ENCODE data around the gene B3GALT4.

Gene B3GALT4

DNA sequence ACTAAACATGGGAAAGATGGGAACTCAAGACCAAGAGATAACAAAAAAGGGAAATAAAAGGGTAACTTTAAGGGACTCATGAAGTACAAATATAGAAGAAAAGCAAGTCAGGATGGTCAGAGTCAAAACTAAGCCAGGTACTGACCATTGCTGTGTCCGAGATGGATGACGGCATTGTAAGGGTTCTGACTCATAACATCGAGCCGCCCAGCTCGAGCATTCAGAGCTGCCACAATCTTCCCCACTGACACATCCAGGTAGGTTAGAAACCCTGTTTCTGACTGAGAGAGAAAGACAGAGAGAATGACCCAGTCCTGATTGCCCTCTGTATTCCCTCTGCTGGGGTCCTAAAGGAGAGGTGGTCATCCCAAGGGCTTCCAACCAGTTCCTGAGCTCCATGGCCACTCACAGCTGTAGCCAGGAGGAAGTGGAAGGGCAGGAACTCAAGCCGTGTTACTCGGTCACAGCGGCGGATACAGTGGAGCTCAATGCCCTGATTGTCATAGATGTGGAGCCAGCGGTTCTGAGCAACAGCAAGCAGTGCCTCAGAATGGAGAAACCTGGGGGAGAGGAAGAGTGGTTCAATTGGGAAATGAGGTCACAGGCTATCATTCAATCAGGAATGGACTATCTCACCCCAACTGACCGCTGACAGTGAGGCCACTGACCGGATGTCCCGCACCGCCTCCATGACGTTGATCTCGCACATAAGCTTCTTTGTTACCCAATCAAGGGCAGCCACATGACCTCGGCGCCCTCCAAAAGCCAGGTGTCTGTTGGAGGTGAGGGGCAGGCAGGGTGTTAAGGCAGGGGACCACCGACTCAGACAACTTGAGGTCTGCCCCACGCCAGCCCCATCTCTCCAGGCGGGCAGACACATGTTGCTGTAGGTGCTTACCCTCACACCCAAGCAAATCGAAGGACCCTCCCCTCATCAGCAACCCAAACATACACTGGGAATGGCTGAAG lies 10.3 kb downstream of the B3GALT4 start:
- no peak for DNase-seq (ENCODE audit: low read depth, low spot score)
- TF ChIP-seq, protein P1, sequence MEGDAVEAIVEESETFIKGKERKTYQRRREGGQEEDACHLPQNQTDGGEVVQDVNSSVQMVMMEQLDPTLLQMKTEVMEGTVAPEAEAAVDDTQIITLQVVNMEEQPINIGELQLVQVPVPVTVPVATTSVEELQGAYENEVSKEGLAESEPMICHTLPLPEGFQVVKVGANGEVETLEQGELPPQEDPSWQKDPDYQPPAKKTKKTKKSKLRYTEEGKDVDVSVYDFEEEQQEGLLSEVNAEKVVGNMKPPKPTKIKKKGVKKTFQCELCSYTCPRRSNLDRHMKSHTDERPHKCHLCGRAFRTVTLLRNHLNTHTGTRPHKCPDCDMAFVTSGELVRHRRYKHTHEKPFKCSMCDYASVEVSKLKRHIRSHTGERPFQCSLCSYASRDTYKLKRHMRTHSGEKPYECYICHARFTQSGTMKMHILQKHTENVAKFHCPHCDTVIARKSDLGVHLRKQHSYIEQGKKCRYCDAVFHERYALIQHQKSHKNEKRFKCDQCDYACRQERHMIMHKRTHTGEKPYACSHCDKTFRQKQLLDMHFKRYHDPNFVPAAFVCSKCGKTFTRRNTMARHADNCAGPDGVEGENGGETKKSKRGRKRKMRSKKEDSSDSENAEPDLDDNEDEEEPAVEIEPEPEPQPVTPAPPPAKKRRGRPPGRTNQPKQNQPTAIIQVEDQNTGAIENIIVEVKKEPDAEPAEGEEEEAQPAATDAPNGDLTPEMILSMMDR (IDR thresholded peaks at IDR 0.05; ENCODE audit: low read depth, low read length) = no peak
- H3K4me3 ChIP-seq (ENCODE audit: low read depth, low read length) = no peak overlapping the region
- in situ Hi-C loops (cut with HindIII; ENCODE audit: low sequenced_read_pairs) = no loop called here

DNA sequence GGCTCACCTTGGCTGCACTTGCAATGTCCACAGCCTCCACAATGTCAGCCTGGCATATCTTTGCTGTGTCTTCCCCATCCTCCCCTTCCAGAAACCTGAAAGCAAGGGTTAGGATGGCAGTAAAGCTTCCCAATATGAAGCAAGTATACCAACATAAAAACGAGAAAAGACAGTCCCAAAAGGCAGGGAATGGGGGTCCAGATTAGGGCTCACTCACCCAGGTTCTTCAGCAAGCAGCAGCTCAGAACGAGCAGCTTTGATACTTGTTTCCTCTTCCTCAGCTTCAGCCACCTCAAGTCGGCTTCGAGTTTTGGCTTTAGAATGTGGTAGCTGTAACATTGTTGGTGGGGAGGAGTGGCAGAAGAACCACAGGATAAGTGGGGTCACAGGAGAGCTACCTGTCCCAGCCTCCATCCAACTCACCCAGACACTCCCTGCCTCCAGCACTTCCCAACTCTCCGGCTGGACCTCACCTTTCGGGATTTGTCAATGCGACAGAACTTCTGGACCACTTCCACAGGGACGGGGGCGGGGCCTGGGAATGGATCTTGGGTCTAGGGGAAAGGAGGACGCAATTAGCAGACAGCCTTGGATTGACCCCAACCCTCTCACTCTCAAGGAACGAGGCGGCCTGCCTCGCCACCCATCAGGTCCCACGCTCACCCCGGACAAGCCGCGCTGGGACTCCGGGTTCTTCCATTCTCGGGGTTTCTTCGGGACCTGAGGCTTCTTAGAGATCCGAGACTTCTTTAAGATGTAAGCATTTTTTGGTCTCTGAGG lies 11.4 kb downstream of the B3GALT4 start:
- DNase-seq (ENCODE audit: low read depth, low spot score) = no peak
- H3K4me3 ChIP-seq (ENCODE audit: low read depth, low read length) = peak overlapping the region; percentile 95
- in situ Hi-C loops (cut with HindIII; ENCODE audit: low sequenced_read_pairs) = no loop called here
- TF ChIP-seq, protein P1 (IDR thresholded peaks at IDR 0.05; ENCODE audit: low read depth, low read length) = no peak

DNA sequence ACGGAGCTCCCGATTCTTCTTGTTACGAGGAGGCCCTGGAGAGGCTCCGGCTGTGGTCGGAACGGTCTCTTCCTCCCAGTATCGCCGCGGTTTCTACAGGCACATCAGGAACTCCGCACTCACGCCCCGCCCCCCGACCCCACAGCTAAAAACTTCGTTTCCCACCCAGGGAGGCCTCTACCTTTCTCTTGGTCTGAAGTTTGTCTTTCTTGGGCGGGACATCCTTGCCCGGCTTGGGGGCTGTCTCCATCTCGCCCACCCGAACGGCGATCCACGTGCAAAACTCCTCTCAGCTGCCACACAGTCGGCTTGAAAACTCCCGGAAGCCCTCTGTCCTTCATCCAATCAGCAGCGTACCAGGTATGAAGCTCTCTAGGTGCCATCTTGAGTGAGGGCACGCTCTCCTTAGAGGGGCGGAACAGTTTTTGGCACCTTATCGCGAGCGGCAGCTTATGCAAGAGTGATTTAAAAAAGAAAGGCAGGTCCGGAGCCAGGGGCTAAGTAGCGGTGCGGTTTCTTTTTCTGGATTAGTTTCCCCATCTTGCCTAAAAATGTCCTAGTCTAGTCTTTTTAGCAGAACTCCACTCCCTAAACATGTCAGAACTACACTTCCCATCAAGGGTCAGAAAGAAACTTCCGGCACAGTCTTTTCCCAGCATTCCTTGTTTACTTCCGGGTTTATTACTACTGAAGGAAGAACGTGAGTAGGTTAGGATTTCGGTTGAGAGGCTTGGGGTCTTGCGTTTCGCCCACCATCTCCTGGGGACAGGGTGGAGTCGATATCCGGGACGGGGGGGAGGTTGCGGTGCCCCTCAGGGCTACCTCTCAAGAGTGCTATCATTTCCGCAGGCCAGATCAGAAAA lies 12.2 kb downstream of the B3GALT4 start, which contains the start of the genes PFDN6 and WDR46:
TSS of gene PFDN6 (plus strand) at position 681 of the 863 bp plus-strand sequence. CDS start 256 bp downstream, outside the sequence.
TSS of gene WDR46 (minus strand) at position 319 of the 863 bp plus-strand sequence. CDS start at position 250, 69 bp downstream.
- TF ChIP-seq, protein P1 (IDR thresholded peaks at IDR 0.05; ENCODE audit: low read depth, low read length) = no peak
- in situ Hi-C loops (cut with HindIII; ENCODE audit: low sequenced_read_pairs) = no loop called here
- peak within 1 kb of the TSS; percentile 95 for H3K4me3 ChIP-seq (ENCODE audit: low read depth, low read length)
- DNase-seq (ENCODE audit: low read depth, low spot score) = peak; percentile 95

DNA sequence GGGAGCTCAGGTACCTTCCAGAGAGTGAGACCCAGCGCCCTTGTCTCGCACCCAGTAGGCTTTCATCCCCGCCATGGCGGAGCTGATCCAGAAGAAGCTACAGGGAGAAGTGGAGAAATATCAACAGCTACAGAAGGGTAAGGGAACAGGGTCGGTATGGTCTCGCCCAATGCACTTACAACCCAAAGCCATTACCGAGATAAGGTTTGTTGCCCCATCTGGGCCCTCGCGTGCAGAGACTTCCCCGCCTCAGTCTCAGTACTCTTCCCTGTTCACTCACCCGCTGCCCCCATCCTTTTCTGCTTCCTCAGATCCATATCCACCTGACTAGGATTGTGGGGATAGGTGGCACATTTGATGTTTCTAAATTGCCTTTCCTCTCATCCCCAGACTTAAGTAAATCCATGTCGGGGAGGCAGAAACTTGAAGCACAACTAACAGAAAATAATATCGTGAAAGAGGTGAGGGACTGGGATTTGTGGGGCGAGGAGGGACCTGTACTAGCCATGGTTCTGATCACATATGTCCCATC lies 12.9 kb downstream of the B3GALT4 start:
- in situ Hi-C loops (cut with HindIII; ENCODE audit: low sequenced_read_pairs) = no loop called here
- no peak for DNase-seq (ENCODE audit: low read depth, low spot score)
- H3K4me3 ChIP-seq (ENCODE audit: low read depth, low read length) = peak overlapping the region; percentile 95
- TF ChIP-seq, protein P1 (IDR thresholded peaks at IDR 0.05; ENCODE audit: low read depth, low read length) = no peak

DNA sequence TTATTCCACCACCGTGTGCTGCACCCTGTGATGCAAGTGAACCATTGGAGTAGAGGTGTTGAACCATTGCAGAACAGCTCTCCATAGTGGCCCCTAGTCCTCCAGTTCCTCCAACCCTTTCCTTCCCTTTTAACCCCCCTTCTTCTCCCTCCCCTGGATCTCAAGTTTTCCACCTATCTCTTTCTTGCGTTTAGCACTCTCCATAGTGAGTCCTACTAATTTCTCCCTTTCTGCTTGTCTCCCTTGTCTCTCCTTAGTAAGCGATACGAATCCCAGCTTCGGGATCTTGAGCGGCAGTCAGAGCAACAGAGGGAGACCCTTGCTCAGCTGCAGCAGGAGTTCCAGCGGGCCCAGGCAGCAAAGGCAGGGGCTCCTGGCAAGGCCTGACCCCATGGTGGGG lies 13.5 kb downstream of the B3GALT4 start:
- peak overlapping the region; percentile 95 for H3K4me3 ChIP-seq (ENCODE audit: low read depth, low read length)
- DNase-seq (ENCODE audit: low read depth, low spot score) = no peak
- TF ChIP-seq, protein P1 (IDR thresholded peaks at IDR 0.05; ENCODE audit: low read depth, low read length) = no peak
- in situ Hi-C loops (cut with HindIII; ENCODE audit: low sequenced_read_pairs) = no loop called here
